A549 treated with dexamethasone at 1 μM for 4 hours (cell line): ENCODE data around the gene MELK. TPM values are rescaled to one million over a fixed set of nuclear protein-coding genes. Genes with fewer than 3 reads are reported as not detected.

Experiments
- total RNA-seq: library from RNA; stranded (reverse); fragments of 200-300 nt; extraction: Qiagen RNA extraction; gene quantifications from 5 replicates; pipeline ENCODE4 v1.2.3, GENCODE V29; 2022

Gene MELK
- 71.7 to 81.6 TPM (median 74.9 TPM) in 5 replicates for total RNA-seq

GRCh38 chr9:36572515-36573418 is at the start of gene MELK:
TSS of gene MELK (plus strand) at chr9:36572895. CDS start at chr9:36581682, 8,787 bp downstream.

Other genes with a start within 250 kb of the MELK start
- gene RNF38, start 172.6 kb upstream of the MELK start, total RNA-seq: 7.4 to 11.5 TPM (median 9.2 TPM) in 5 replicates